ENCODE results near the gene SLC5A3.

GRCh38 chr21:34071683-34072082 lies 1.7 kb upstream of the SLC5A3 start:
- TF ChIP-seq, protein P1, sequence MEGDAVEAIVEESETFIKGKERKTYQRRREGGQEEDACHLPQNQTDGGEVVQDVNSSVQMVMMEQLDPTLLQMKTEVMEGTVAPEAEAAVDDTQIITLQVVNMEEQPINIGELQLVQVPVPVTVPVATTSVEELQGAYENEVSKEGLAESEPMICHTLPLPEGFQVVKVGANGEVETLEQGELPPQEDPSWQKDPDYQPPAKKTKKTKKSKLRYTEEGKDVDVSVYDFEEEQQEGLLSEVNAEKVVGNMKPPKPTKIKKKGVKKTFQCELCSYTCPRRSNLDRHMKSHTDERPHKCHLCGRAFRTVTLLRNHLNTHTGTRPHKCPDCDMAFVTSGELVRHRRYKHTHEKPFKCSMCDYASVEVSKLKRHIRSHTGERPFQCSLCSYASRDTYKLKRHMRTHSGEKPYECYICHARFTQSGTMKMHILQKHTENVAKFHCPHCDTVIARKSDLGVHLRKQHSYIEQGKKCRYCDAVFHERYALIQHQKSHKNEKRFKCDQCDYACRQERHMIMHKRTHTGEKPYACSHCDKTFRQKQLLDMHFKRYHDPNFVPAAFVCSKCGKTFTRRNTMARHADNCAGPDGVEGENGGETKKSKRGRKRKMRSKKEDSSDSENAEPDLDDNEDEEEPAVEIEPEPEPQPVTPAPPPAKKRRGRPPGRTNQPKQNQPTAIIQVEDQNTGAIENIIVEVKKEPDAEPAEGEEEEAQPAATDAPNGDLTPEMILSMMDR (IDR thresholded peaks at IDR 0.05): no peak
- no peak for TF ChIP-seq ZFX (IDR thresholded peaks at IDR 0.05; ENCODE audit: borderline replicate concordance)
